SK-N-SH (cell line): Measurements from ENCODE around the gene MAP2.

ENCODE experiments used
- CHD2 ChIP-seq: fragments of 150-350 bp; IDR thresholded peaks from 2 replicates; pipeline ENCODE4 v1.6.1; 2018; ENCODE audit warnings: low read length; ENCODE audit not compliant: partially characterized antibody
- CTCF ChIP-seq: fragments of 200-600 bp; sonication (generic); IDR thresholded peaks from 2 replicates; pipeline ENCODE4 v1.6.1; 2017; ENCODE audit warnings: antibody characterized with exemption, mild to moderate bottlenecking, moderate library complexity
- ELF1 ChIP-seq: IDR thresholded peaks from 2 replicates; pipeline ENCODE4 v1.4.0; 2012
- FOSL2 ChIP-seq: IDR thresholded peaks from 2 replicates; pipeline ENCODE4 v1.4.0; 2012; ENCODE audit warnings: low read depth, mild to moderate bottlenecking, moderate library complexity, borderline replicate concordance
- FOXM1 ChIP-seq: IDR thresholded peaks from 2 replicates; pipeline ENCODE4 v1.4.0; 2012; ENCODE audit warnings: low read depth, mild to moderate bottlenecking
- MAX ChIP-seq: IDR thresholded peaks from 2 replicates; pipeline ENCODE4 v1.4.0; 2012; ENCODE audit warnings: low read depth
- POLR2AphosphoS5 ChIP-seq: IDR thresholded peaks from 2 replicates; pipeline ENCODE4 v1.6.1; 2012; ENCODE audit warnings: low read depth, low read length
- REST ChIP-seq: IDR thresholded peaks from 2 replicates; pipeline ENCODE4 v1.6.1; 2012; ENCODE audit warnings: mild to moderate bottlenecking, low read depth, low read length, moderate library complexity
- TAF1 ChIP-seq: IDR thresholded peaks from 2 replicates; pipeline ENCODE4 v1.6.1; 2012; ENCODE audit warnings: low read depth, mild to moderate bottlenecking, low read length, moderate library complexity, borderline replicate concordance
- TEAD4 ChIP-seq: IDR thresholded peaks from 2 replicates; pipeline ENCODE4 v1.4.0; 2012; ENCODE audit warnings: mild to moderate bottlenecking, borderline replicate concordance; ENCODE audit not compliant: insufficient read depth

- TF ChIP-seq CTCF (peak; percentile 79), POLR2AphosphoS5 (no peak), FOSL2 (no peak), REST (no peak), FOXM1 (no peak), CHD2 (no peak), TEAD4 (no peak), TAF1 (no peak), MAX (no peak), ELF1 (no peak)
Observed at GRCh38 chr2:209425471-209426071, 1.7 kb downstream of the MAP2 start.
